ENCODE measurements around the gene PTP4A2.

PTP4A2 gene

GRCh38 chr1:31857863-31858262 lies 80.3 kb downstream of the PTP4A2 start:
- DNase-seq = peak; percentile 95
